Activated naive CD4-positive, alpha-beta T cell treated with anti-CD3 and anti-CD28 coated beads for 36 hours (primary cell): ENCODE data around the gene EFCAB12. TPM values are rescaled to one million over a fixed set of nuclear protein-coding genes. Genes with fewer than 3 reads are reported as not detected.
"Not testable (repeated sequence)": the region's sequence is repeated elsewhere in the genome, so short reads cannot be mapped to it uniquely, and the experiment has no call there.

Experiments
- CTCF ChIA-PET: fragments of 350-600 bp; sonication (Branson Sonifier 250); formaldehyde crosslinking; loops from one replicate; lab custom pipeline; 2021; ENCODE audit warnings: antibody characterized with exemption; lab: Charles Lee
- DNase-seq: peaks from one replicate; pipeline ENCODE4 v3.0.0-alpha.2; 2020
- H3K27ac Mint-ChIP-seq: one replicate; pipeline ENCODE4 v1.8.0; 2021; ENCODE audit warnings: mild to moderate bottlenecking, mixed read lengths
- H3K27me3 Mint-ChIP-seq: one replicate; pipeline ENCODE4 v1.8.0; 2021; ENCODE audit warnings: low read depth, mixed read lengths
- H3K36me3 Mint-ChIP-seq: one replicate; pipeline ENCODE4 v1.8.0; 2021; ENCODE audit warnings: low read depth, mixed read lengths
- H3K4me1 Mint-ChIP-seq: one replicate; pipeline ENCODE4 v1.8.0; 2021; ENCODE audit warnings: low read depth, mixed read lengths
- H3K4me3 Mint-ChIP-seq: one replicate; pipeline ENCODE4 v1.8.0; 2021; ENCODE audit warnings: mild to moderate bottlenecking, moderate library complexity, mixed read lengths
- H3K9me3 Mint-ChIP-seq: one replicate; pipeline ENCODE4 v1.8.0; 2021; ENCODE audit warnings: mixed read lengths
- intact Hi-C: fragments of 100-400 bp; cut with micrococcal nuclease; formaldehyde crosslinking; loops from one replicate; pipeline ENCODE4 v1.15.1; 2023
- total RNA-seq, 2 experiments: library from RNA; stranded (reverse); gene quantifications; one replicate each; pipeline ENCODE4 v1.2.3, GENCODE V29; 2021

Gene EFCAB12
- total RNA-seq, 2 experiments from 2014 or later = 0.37 to 0.81 TPM

- CTCF ChIA-PET = no interaction called here
- Mint-ChIP-seq H3K4me1 (no peaks in the 10 kb centered on the region), H3K36me3 (no peaks in the 10 kb centered on the region), H3K4me3 (no peak overlapping the region), H3K27ac (no peak overlapping the region), H3K9me3 (no peaks in the 10 kb centered on the region), H3K27me3 (no peaks in the 10 kb centered on the region)
- no peak for DNase-seq
- intact Hi-C loops = no loop called here
Measured at GRCh38 chr3:129417326-129417725, 11.1 kb downstream of the EFCAB12 start.

DNA sequence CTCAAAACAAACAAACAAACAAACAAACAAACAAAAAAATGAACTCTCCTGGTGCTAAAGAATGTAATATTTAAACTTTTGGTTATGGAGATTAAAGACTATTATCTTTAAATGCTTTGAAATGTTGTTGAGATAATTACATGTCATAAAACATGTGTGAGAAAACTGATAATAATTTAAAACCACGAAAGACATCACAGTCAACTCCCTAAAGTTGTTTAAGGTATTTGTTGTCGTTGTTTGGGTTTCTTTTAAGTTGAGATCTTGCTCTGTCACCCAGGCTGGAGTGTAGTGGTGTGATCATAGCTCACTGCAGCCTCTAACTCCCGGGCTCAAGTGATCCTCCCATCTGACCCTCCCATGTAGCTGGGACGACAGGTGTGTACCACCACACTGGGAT is 12.0 kb downstream of the EFCAB12 start:
- Mint-ChIP-seq H3K4me1 (no peaks in the 10 kb centered on the region), H3K36me3 (no peaks in the 10 kb centered on the region), H3K4me3 (no peak overlapping the region), H3K27ac (no peak overlapping the region), H3K9me3 (no peaks in the 10 kb centered on the region), H3K27me3 (no peaks in the 10 kb centered on the region)
- intact Hi-C loops = no loop called here
- CTCF ChIA-PET = no interaction called here
- DNase-seq = no peak

DNA sequence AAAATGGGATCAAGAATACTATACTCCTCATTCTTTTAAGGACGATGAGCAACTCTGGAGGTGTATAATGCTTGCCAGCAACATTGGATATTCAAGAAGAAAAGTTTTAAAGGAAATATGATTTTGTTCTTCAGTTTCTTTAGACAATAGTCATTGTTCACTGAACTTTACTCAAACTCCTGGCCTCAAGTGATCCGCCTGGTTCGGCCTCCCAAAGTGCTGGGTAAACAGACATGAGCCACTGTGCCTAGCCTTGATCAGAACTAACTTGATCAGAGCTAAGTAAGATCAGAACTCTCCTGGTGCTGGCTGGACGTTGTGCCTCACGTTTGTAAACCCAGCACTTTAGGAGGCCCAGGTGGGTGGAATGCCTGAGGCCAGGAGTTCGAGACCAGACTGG is 12.6 kb downstream of the EFCAB12 start:
- H3K27me3 Mint-ChIP-seq = no peaks in the 10 kb centered on the region
- no peaks in the 10 kb centered on the region for H3K9me3 Mint-ChIP-seq
- no peak overlapping the region for H3K4me3 Mint-ChIP-seq
- no peak for DNase-seq
- intact Hi-C loops = no loop called here
- no peak overlapping the region for H3K27ac Mint-ChIP-seq
- H3K4me1 Mint-ChIP-seq = no peaks in the 10 kb centered on the region
- CTCF ChIA-PET = no interaction called here
- H3K36me3 Mint-ChIP-seq = no peaks in the 10 kb centered on the region

- H3K27me3 Mint-ChIP-seq = no peaks in the 10 kb centered on the region
- no peak for DNase-seq
- intact Hi-C loops = no loop called here
- no peak overlapping the region for H3K4me3 Mint-ChIP-seq
- no peaks in the 10 kb centered on the region for H3K36me3 Mint-ChIP-seq
- H3K27ac Mint-ChIP-seq = no peak overlapping the region
- H3K4me1 Mint-ChIP-seq = no peaks in the 10 kb centered on the region
- no peaks in the 10 kb centered on the region for H3K9me3 Mint-ChIP-seq
- CTCF ChIA-PET = interaction anchor here (2.0 kb wide), 1 partner anchor 32 kb away, joined by 5 read pairs; no protein-coding TSS in a partner anchor
Measured at GRCh38 chr3:129415378-129415777, 13.1 kb downstream of the EFCAB12 start.

DNA sequence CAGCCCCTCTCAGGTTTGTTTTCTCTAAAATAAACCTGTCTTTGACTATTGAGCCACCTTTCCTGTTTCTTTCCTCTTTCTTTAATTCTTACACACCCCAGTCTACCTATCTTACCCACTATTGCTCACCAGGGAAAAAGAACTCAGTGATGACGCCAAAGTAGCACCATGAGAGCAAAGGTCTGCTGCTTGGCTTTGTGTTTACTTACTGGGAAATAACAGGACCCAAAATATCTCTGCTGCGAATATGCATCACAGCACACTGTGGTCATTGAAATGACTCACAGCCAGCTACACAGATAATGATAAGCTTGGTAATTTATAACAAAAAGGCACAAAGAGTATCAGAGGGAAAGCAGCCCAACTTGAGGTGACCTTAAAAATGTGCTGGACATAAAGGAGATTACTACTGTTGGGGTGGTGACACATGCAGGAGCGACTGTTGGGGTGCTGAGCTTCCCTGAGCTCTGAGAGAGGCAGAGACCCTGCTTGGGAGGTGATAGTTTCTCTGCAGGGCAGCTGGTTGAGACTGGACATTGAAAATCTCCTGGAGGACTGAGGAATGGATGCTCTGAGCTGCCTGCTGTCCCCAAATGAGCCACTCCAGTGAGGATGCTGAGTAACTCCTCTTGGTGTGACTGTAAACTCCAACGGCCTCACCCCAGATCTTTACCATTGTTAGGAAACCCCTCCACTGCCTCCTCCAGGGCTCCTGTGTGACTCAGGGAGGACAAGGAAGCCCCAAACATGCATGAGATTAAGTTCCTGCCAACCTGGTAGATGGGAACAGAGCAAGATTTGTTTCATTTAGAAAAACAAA is 14.5 kb downstream of the EFCAB12 start:
- Mint-ChIP-seq H3K4me3 (no peak overlapping the region), H3K27ac (no peak overlapping the region), H3K9me3 (no peaks in the 10 kb centered on the region), H3K27me3 (no peaks in the 10 kb centered on the region), H3K36me3 (no peaks in the 10 kb centered on the region), H3K4me1 (no peaks in the 10 kb centered on the region)
- no peak for DNase-seq
- CTCF ChIA-PET = interaction anchor here (1.1 to 2.0 kb wide), 3 partner anchors 14 to 31 kb away, joined by 3 to 6 read pairs (median 5); no protein-coding TSS in a partner anchor
- intact Hi-C loops = no loop called here

- intact Hi-C loops, H3K36me3 Mint-ChIP-seq, H3K27me3 Mint-ChIP-seq, H3K9me3 Mint-ChIP-seq, H3K4me3 Mint-ChIP-seq, H3K27ac Mint-ChIP-seq, DNase-seq, H3K4me1 Mint-ChIP-seq: not testable (repeated sequence)
- CTCF ChIA-PET = interaction anchor here (1.8 to 1.9 kb wide), 2 partner anchors 13 to 30 kb away, joined by 6 to 7 read pairs; no protein-coding TSS in a partner anchor
Measured at GRCh38 chr3:129413238-129413637, 15.2 kb downstream of the EFCAB12 start.

DNA sequence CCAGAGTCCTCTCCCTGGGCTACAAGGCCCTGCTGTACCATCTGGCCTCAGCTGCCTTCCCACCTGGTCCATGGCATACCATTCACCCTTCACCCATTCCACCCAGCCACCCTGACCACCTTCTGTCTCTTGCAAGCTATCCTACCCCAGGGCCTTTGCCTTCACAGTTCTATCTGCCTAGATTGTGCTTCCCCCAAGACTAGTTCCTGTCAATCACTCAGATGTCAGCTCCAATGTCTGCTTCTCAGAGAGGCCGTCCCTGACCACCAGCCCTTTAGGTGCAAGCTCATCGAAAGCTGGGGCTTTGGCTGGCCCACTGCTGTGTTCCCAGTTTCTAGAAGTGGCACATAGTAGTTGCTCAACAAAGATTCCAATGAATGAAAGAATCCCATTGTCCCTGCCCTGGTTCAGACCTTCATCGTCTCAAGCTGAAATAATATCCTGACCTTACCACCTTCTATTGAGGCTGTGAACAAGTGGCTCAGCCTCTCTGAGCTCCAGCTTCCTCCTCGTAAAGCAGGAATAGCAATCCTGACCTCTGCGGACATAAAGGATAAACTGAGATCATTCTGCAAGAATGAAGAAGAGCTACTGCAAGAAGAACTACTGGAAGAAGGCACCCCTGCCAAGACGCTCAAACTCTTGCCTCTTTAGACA is 15.8 kb downstream of the EFCAB12 start:
- intact Hi-C loops = no loop called here
- no peaks in the 10 kb centered on the region for H3K4me1 Mint-ChIP-seq
- H3K9me3 Mint-ChIP-seq = no peaks in the 10 kb centered on the region
- CTCF ChIA-PET = interaction anchor here (1.8 to 1.9 kb wide), 2 partner anchors 13 to 29 kb away, joined by 6 to 7 read pairs; no protein-coding TSS in a partner anchor
- no peaks in the 10 kb centered on the region for H3K36me3 Mint-ChIP-seq
- no peaks in the 10 kb centered on the region for H3K27me3 Mint-ChIP-seq
- no peak overlapping the region for H3K27ac Mint-ChIP-seq
- H3K4me3 Mint-ChIP-seq = no peak overlapping the region
- DNase-seq = no peak

- H3K4me3 Mint-ChIP-seq = no peak overlapping the region
- no peaks in the 10 kb centered on the region for H3K4me1 Mint-ChIP-seq
- no peaks in the 10 kb centered on the region for H3K9me3 Mint-ChIP-seq
- DNase-seq = no peak
- H3K36me3 Mint-ChIP-seq = no peaks in the 10 kb centered on the region
- H3K27me3 Mint-ChIP-seq = no peaks in the 10 kb centered on the region
- no peak overlapping the region for H3K27ac Mint-ChIP-seq
- CTCF ChIA-PET = no interaction called here
- intact Hi-C loops = no loop called here
Measured at GRCh38 chr3:129410971-129411370, 17.5 kb downstream of the EFCAB12 start.

- Mint-ChIP-seq H3K4me3 (no peak overlapping the region), H3K27ac (no peak overlapping the region), H3K36me3 (no peaks in the 10 kb centered on the region), H3K4me1 (no peaks in the 10 kb centered on the region), H3K27me3 (no peaks in the 10 kb centered on the region), H3K9me3 (no peaks in the 10 kb centered on the region)
- CTCF ChIA-PET = interaction anchor here (1.0 to 1.2 kb wide), 2 partner anchors 10 to 26 kb away, joined by 3 to 4 read pairs; no protein-coding TSS in a partner anchor
- DNase-seq = no peak
- intact Hi-C loops = no loop called here
Measured at GRCh38 chr3:129409541-129409940, 18.9 kb downstream of the EFCAB12 start.

DNA sequence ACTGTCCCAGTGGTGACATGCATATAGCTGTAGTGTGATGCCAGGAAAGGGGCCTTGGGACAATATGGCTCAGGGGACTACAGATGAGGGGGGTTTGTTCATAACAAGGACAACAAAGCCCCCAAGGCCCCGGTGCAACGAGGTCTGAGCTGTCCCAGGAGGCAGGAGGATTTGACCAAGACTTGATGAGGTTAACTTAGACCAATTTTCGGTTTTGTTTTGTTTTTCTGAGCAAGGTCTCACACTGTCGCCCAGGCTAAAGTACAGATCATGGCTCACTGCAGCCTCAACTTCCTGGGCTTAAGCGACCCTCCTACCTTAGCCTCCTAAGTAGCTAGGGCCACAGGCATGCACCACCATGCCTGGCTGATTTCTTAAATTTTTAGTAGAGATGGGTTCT is 23.8 kb downstream of the EFCAB12 start:
- Mint-ChIP-seq H3K4me1 (no peaks in the 10 kb centered on the region), H3K9me3 (no peaks in the 10 kb centered on the region), H3K36me3 (no peaks in the 10 kb centered on the region), H3K4me3 (no peak overlapping the region), H3K27ac (no peak overlapping the region), H3K27me3 (no peaks in the 10 kb centered on the region)
- CTCF ChIA-PET = interaction anchor here (0.7 kb wide), 1 partner anchor 35 kb away, joined by 3 read pairs; the partner anchor contains the start of genes IFT122 and MBD4
- intact Hi-C loops = no loop called here
- no peak for DNase-seq

- Mint-ChIP-seq H3K9me3 (no peaks in the 10 kb centered on the region), H3K4me3 (no peak overlapping the region), H3K36me3 (peaks cover 1% of the 10 kb centered on the region), H3K27ac (no peak overlapping the region), H3K4me1 (no peaks in the 10 kb centered on the region), H3K27me3 (no peaks in the 10 kb centered on the region)
- no peak for DNase-seq
- CTCF ChIA-PET = interaction anchor here (0.7 kb wide), 1 partner anchor 36 kb away, joined by 3 read pairs; the partner anchor contains the start of genes IFT122 and MBD4
- intact Hi-C loops = no loop called here
Measured at GRCh38 chr3:129404130-129404529, 24.3 kb downstream of the EFCAB12 start.

GRCh38 chr3:129403450-129403849 is 25.0 kb downstream of the EFCAB12 start:
- CTCF ChIA-PET = no interaction called here
- no peak for DNase-seq
- Mint-ChIP-seq H3K4me3 (no peak overlapping the region), H3K4me1 (peaks cover 2% of the 10 kb centered on the region), H3K27me3 (no peaks in the 10 kb centered on the region), H3K36me3 (peaks cover 6% of the 10 kb centered on the region), H3K27ac (no peak overlapping the region), H3K9me3 (no peaks in the 10 kb centered on the region)
- intact Hi-C loops = no loop called here
